ENCODE results near the gene C1orf159. TPM values are rescaled to one million over a fixed set of nuclear protein-coding genes. Genes with fewer than 3 reads are reported as not detected.
"Not testable (repeated sequence)": the region's sequence is repeated elsewhere in the genome, so short reads cannot be mapped to it uniquely, and the experiment has no call there.

The C1orf159 gene
- total RNA-seq, 1 experiment from 2014 or later = 15.7 TPM

DNA sequence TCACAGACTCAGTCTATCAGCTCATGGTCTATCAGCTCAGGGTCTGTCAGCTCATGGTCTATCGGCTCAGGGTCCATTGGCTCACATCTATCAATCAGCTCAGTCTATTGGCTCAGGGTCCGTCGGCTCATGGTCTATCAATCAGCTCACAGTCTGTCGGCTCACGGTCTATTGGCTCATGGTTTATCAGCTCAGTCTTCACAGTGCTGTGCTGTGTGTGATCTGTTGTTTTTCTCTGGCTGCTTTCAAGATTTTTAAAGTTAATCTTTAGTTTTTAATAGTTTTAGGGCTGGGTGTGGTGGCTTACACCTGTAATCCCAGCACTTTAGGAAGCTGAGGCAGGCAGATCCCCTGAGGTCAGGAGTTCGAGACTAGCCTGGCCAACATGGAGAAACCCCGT lies 14.4 kb downstream of the C1orf159 start:
- intact Hi-C loops (cut with micrococcal nuclease) = no loop called here
- H3K4me3 Mint-ChIP-seq (ENCODE audit: unreplicated experiment) = no peak overlapping the region
- H3K9me3 Mint-ChIP-seq (ENCODE audit: unreplicated experiment) = peaks cover 17% of the 10 kb centered on the region
- no peak overlapping the region for H3K27ac Mint-ChIP-seq (ENCODE audit: low read depth, unreplicated experiment)
- no TSS peak for BruUV-seq (replicated peaks)
- no peaks in the 10 kb centered on the region for H3K4me1 Mint-ChIP-seq (ENCODE audit: insufficient read depth, unreplicated experiment)
- TF ChIP-seq CTCF (IDR thresholded peaks at IDR 0.05; ENCODE audit: unreplicated experiment) = no peak
- H3K36me3 Mint-ChIP-seq (ENCODE audit: insufficient read depth, unreplicated experiment) = no peaks in the 10 kb centered on the region
- POLR2A ChIA-PET = interaction anchor here (0.8 kb wide), 1 partner anchor 159 kb away, joined by 3 read pairs; no protein-coding TSS in a partner anchor
- CTCF ChIA-PET = interaction anchor here (1.3 kb wide), 1 partner anchor 21 kb away, joined by 3 read pairs; no protein-coding TSS in a partner anchor
- no peak for DNase-seq (ENCODE audit: unreplicated experiment)
- no peaks in the 10 kb centered on the region for H3K27me3 Mint-ChIP-seq (ENCODE audit: insufficient read depth, unreplicated experiment)

- DNase-seq (ENCODE audit: unreplicated experiment) = no peak
- BruUV-seq (replicated peaks) = no TSS peak
- POLR2A ChIA-PET = no interaction called here
- no peak overlapping the region for H3K27ac Mint-ChIP-seq (ENCODE audit: low read depth, unreplicated experiment)
- TF ChIP-seq CTCF (IDR thresholded peaks at IDR 0.05; ENCODE audit: unreplicated experiment) = no peak
- H3K4me1 Mint-ChIP-seq (ENCODE audit: insufficient read depth, unreplicated experiment) = no peaks in the 10 kb centered on the region
- no peaks in the 10 kb centered on the region for H3K27me3 Mint-ChIP-seq (ENCODE audit: insufficient read depth, unreplicated experiment)
- H3K4me3 Mint-ChIP-seq (ENCODE audit: unreplicated experiment) = no peak overlapping the region
- H3K9me3 Mint-ChIP-seq (ENCODE audit: unreplicated experiment) = peaks cover 17% of the 10 kb centered on the region
- no peaks in the 10 kb centered on the region for H3K36me3 Mint-ChIP-seq (ENCODE audit: insufficient read depth, unreplicated experiment)
- CTCF ChIA-PET = no interaction called here
- intact Hi-C loops (cut with micrococcal nuclease) = no loop called here
Measured at GRCh38 chr1:1100296-1100695, 15.6 kb downstream of the C1orf159 start.

- TF ChIP-seq CTCF (IDR thresholded peaks at IDR 0.05; ENCODE audit: unreplicated experiment) = no peak
- Mint-ChIP-seq H3K27ac (ENCODE audit: low read depth, unreplicated experiment) (no peak overlapping the region), H3K36me3 (ENCODE audit: insufficient read depth, unreplicated experiment) (no peaks in the 10 kb centered on the region), H3K9me3 (ENCODE audit: unreplicated experiment) (peaks cover 17% of the 10 kb centered on the region), H3K4me3 (ENCODE audit: unreplicated experiment) (no peak overlapping the region), H3K4me1 (ENCODE audit: insufficient read depth, unreplicated experiment) (no peaks in the 10 kb centered on the region), H3K27me3 (ENCODE audit: insufficient read depth, unreplicated experiment) (no peaks in the 10 kb centered on the region)
- no peak for DNase-seq (ENCODE audit: unreplicated experiment)
- BruUV-seq (replicated peaks) = no TSS peak
- ChIA-PET POLR2A (no interaction called here), CTCF (no interaction called here)
- intact Hi-C loops (cut with micrococcal nuclease) = no loop called here
Measured at GRCh38 chr1:1099506-1100183, 16.2 kb downstream of the C1orf159 start.

DNA sequence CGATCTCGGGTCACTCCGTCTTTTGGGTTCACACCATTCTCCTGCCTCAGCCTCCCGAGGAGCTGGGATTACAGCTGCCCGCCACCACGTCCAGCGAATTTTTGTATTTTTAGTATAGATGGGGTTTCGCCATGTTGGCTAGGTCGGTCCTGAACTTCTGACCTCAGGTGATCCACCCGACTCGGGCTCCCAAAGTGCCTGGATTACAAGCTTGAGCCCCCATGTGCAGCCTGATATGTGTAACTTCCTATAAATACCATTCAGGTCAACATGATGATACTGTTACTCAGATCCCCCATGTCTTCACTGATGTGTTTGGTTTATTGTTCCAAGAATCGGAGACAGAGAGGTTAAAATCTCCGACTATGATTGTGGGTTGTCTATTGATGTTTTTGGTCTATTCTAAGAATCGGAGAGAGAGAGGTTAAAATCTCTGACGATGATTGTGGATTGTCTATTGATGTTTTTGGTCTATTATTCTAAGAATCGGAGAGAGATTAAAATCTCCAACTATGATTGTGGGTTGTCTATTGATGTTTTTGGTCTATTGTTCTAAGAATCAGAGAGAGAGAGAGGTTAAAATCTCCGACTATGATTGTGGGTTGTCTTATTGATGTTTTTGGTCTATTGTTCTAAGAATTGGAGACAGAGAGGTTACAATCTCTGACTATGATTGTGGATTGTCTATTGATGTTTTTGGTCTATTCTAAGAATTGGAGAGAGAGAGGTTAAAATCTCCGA lies 17.0 kb downstream of the C1orf159 start:
- no peaks in the 10 kb centered on the region for H3K27me3 Mint-ChIP-seq (ENCODE audit: insufficient read depth, unreplicated experiment)
- no peak overlapping the region for H3K4me3 Mint-ChIP-seq (ENCODE audit: unreplicated experiment)
- peaks cover 17% of the 10 kb centered on the region for H3K9me3 Mint-ChIP-seq (ENCODE audit: unreplicated experiment)
- no TSS peak for BruUV-seq (replicated peaks)
- CTCF ChIA-PET = no interaction called here
- no peak for TF ChIP-seq CTCF (IDR thresholded peaks at IDR 0.05; ENCODE audit: unreplicated experiment)
- H3K27ac Mint-ChIP-seq (ENCODE audit: low read depth, unreplicated experiment) = no peak overlapping the region
- H3K36me3 Mint-ChIP-seq (ENCODE audit: insufficient read depth, unreplicated experiment) = peaks cover 4% of the 10 kb centered on the region
- DNase-seq (ENCODE audit: unreplicated experiment) = no peak
- no peaks in the 10 kb centered on the region for H3K4me1 Mint-ChIP-seq (ENCODE audit: insufficient read depth, unreplicated experiment)
- POLR2A ChIA-PET = interaction anchor here (0.8 kb wide), 1 partner anchor 152 kb away, joined by 3 read pairs; no protein-coding TSS in a partner anchor
- intact Hi-C loops (cut with micrococcal nuclease) = no loop called here

GRCh38 chr1:1096136-1096535 lies 19.8 kb downstream of the C1orf159 start:
- H3K4me3 Mint-ChIP-seq (ENCODE audit: unreplicated experiment); H3K4me1 Mint-ChIP-seq (ENCODE audit: insufficient read depth, unreplicated experiment); H3K27ac Mint-ChIP-seq (ENCODE audit: low read depth, unreplicated experiment); DNase-seq (ENCODE audit: unreplicated experiment); BruUV-seq (replicated peaks); intact Hi-C loops (cut with micrococcal nuclease); H3K36me3 Mint-ChIP-seq (ENCODE audit: insufficient read depth, unreplicated experiment); POLR2A ChIA-PET; CTCF ChIA-PET; H3K27me3 Mint-ChIP-seq (ENCODE audit: insufficient read depth, unreplicated experiment): not testable (repeated sequence)
- H3K9me3 Mint-ChIP-seq (ENCODE audit: unreplicated experiment) = peaks cover 17% of the 10 kb centered on the region
